Adrenal gland (tissue), 5 donors: ENCODE data around the gene SMYD5.

Source experiments
- POLR2A ChIP-seq, 2 donors: fragments of 450-650 bp; IDR thresholded peaks; one replicate each; pipeline ENCODE4 v1.6.1; 2017; ENCODE audit warnings: antibody characterized with exemption in 2 of 2, mild to moderate bottlenecking in 2 of 2, moderate library complexity in 1 of 2
- TF ChIP-seq, protein P1 (sequence below), 6 experiments: fragments of 450-650 bp in 4 of 6; fragments of 200-600 bp in 2 of 6; sonication (generic) in 1 of 6; IDR thresholded peaks; 1 replicate in 5 of 6; 2 replicates in 1 of 6; pipeline versions ENCODE4 v1.5.1 to v1.8.0; 2016 to 2021; ENCODE audit warnings: antibody characterized with exemption in 6 of 6, mild to moderate bottlenecking in 2 of 6, moderate library complexity in 1 of 6
- donor health status: DM: no; HTN: no; CAD: no.

DNA sequence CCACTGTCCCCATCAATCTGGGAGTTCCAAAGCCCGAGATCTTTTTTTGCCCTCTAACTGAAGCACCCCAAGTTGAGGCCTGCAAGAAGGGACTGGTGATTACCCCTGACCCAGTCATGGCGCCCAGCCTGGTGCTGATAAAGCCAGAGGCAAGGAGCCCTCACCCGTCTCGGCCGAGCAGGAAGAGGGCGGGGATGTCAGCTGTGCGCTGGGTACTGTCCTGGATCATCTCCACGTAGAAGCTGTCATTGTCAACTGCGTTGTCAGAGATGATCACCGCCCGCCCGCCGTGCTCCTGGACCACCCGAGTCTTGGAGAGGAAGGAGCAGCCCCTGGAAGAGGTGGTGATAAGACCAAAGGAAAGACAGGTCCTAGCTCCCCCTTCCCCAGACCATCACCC lies 14.6 kb downstream of the SMYD5 start:
- TF ChIP-seq POLR2A (IDR thresholded peaks at IDR 0.05), result no peak
- TF ChIP-seq, protein P1, sequence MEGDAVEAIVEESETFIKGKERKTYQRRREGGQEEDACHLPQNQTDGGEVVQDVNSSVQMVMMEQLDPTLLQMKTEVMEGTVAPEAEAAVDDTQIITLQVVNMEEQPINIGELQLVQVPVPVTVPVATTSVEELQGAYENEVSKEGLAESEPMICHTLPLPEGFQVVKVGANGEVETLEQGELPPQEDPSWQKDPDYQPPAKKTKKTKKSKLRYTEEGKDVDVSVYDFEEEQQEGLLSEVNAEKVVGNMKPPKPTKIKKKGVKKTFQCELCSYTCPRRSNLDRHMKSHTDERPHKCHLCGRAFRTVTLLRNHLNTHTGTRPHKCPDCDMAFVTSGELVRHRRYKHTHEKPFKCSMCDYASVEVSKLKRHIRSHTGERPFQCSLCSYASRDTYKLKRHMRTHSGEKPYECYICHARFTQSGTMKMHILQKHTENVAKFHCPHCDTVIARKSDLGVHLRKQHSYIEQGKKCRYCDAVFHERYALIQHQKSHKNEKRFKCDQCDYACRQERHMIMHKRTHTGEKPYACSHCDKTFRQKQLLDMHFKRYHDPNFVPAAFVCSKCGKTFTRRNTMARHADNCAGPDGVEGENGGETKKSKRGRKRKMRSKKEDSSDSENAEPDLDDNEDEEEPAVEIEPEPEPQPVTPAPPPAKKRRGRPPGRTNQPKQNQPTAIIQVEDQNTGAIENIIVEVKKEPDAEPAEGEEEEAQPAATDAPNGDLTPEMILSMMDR (IDR thresholded peaks at IDR 0.05), result no peak
